Stimulated activated CD8-positive, alpha-beta memory T cell treated with anti-CD3 and anti-CD28 coated beads, Interleukin-15, amount 100 ng/mL, for 4 hours (primary cell): ENCODE measurements around the gene ANKRD40CL.

Source experiments
- DNase-seq, 2 donors: peaks; one replicate each; pipeline ENCODE4 v3.0.0-alpha.2; 2020; ENCODE audit warnings: low read depth in 2 of 2

The ANKRD40CL gene

GRCh38 chr17:50787106-50787505, 19.8 kb upstream of the ANKRD40CL start:
- DNase-seq = no peak

- no peak for DNase-seq
Observed at GRCh38 chr17:50785946-50786570, 18.7 kb upstream of the ANKRD40CL start.

- no peak for DNase-seq
Observed at GRCh38 chr17:50785126-50785525, 17.8 kb upstream of the ANKRD40CL start.

- DNase-seq = no peak
Observed at GRCh38 chr17:50783905-50784304, 16.6 kb upstream of the ANKRD40CL start.

- peak; percentile 47 for DNase-seq
Observed at GRCh38 chr17:50783193-50783660, 15.9 kb upstream of the ANKRD40CL start.

GRCh38 chr17:50781167-50781566, 13.8 kb upstream of the ANKRD40CL start:
- no peak for DNase-seq

GRCh38 chr17:50779747-50780353, 12.5 kb upstream of the ANKRD40CL start:
- peak in 1 of 2 donors; percentile 8 for DNase-seq

- DNase-seq = no peak
Observed at GRCh38 chr17:50778988-50779387, 11.7 kb upstream of the ANKRD40CL start.

- DNase-seq = no peak
Observed at GRCh38 chr17:50778471-50778870, 11.2 kb upstream of the ANKRD40CL start.

- DNase-seq = no peak
Observed at GRCh38 chr17:50775926-50776325, 8.6 kb upstream of the ANKRD40CL start.

GRCh38 chr17:50774225-50774803, 7.0 kb upstream of the ANKRD40CL start:
- DNase-seq = no peak

- DNase-seq = no peak
Observed at GRCh38 chr17:50771991-50772785, 4.9 kb upstream of the ANKRD40CL start.

GRCh38 chr17:50770346-50770745, 3.0 kb upstream of the ANKRD40CL start:
- no peak for DNase-seq

GRCh38 chr17:50769884-50770283, 2.6 kb upstream of the ANKRD40CL start:
- no peak for DNase-seq

GRCh38 chr17:50768346-50768761, 1.0 kb upstream of the ANKRD40CL start:
- DNase-seq = no peak

GRCh38 chr17:50767030-50767429, 288 bp downstream of the ANKRD40CL start:
- DNase-seq = no peak

- no peak for DNase-seq
Observed at GRCh38 chr17:50766222-50767023, 895 bp downstream of the ANKRD40CL start.

GRCh38 chr17:50765454-50766221, 1.7 kb downstream of the ANKRD40CL start:
- DNase-seq = no peak

GRCh38 chr17:50764734-50765149, 2.6 kb downstream of the ANKRD40CL start:
- no peak for DNase-seq

- DNase-seq = no peak
Observed at GRCh38 chr17:50763716-50764475, 3.4 kb downstream of the ANKRD40CL start.
